GM10266 (cell line): Measurements from ENCODE around the gene OPCML.

Source experiments
- DNase-seq: peaks from one replicate; pipeline ENCODE4 v3.0.0; 2012; ENCODE audit errors: extremely low spot score
- TF ChIP-seq, protein P1 (sequence below): IDR thresholded peaks from 2 replicates; pipeline ENCODE4 v1.5.1; 2012; ENCODE audit warnings: mild to moderate bottlenecking, low read depth; ENCODE audit not compliant: control insufficient read depth, insufficient read depth; ENCODE audit errors: missing control alignments

OPCML gene

DNA sequence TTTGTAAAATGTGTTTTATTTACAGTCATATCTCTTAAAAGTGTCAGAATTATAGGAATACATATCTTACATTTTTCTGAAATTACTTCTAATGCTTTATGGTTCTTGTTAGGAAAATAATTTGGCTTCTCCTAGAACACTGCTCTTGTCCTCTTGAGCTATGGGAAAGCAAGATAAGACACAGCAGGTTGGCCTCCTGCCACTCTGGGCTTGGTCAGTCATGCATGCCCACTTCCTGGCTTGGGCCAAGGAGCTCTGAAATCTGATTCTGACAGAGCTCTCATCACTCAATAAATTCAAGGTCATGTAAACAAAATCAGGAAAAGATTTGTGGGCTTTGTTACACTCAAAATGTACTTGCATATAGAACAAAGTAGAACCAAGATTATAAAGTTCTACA, 1036.0 kb downstream of the OPCML start:
- DNase-seq = no peak
- TF ChIP-seq, protein P1, sequence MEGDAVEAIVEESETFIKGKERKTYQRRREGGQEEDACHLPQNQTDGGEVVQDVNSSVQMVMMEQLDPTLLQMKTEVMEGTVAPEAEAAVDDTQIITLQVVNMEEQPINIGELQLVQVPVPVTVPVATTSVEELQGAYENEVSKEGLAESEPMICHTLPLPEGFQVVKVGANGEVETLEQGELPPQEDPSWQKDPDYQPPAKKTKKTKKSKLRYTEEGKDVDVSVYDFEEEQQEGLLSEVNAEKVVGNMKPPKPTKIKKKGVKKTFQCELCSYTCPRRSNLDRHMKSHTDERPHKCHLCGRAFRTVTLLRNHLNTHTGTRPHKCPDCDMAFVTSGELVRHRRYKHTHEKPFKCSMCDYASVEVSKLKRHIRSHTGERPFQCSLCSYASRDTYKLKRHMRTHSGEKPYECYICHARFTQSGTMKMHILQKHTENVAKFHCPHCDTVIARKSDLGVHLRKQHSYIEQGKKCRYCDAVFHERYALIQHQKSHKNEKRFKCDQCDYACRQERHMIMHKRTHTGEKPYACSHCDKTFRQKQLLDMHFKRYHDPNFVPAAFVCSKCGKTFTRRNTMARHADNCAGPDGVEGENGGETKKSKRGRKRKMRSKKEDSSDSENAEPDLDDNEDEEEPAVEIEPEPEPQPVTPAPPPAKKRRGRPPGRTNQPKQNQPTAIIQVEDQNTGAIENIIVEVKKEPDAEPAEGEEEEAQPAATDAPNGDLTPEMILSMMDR = no peak

DNA sequence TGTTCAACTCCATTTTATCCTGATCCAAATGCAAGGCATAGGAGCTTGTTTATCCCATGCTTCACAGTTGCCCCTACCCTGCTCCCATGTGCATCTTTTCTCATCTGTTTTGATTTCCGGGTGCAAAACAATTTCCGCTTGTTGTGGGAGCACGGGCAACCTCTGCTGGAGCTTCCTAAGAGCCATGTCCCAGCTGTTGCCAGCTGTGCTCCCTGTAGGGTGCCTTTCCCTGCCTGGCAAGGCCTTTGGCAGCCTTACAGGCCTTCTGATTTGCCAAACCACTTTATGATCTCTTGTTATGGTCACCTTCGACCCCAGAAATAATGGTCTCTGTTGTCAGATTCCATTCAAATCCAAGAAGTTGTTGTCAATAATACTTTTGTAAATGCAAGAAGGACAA, 1038.5 kb downstream of the OPCML start:
- DNase-seq = no peak
- TF ChIP-seq, protein P1 = no peak

DNA sequence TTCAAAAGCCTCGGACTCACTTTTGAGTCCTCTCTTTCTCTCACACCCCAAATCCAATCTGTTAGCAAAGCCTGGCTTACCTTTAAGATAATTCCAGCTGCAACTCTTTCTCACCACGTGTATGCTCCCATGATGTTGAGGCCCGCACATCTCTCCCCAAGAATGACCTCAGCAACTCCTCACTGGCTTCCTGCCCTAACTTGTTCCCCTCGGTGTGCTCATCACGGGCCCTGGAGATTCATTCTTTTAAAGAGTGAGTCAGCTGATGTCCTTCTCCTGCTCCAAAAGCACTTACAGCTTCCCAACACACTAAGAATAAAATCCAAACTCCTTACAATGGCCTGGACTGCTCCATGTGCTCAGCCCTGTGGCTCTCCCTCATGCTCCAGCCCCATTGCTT, 1041.3 kb downstream of the OPCML start:
- TF ChIP-seq, protein P1 = no peak
- no peak for DNase-seq

DNA sequence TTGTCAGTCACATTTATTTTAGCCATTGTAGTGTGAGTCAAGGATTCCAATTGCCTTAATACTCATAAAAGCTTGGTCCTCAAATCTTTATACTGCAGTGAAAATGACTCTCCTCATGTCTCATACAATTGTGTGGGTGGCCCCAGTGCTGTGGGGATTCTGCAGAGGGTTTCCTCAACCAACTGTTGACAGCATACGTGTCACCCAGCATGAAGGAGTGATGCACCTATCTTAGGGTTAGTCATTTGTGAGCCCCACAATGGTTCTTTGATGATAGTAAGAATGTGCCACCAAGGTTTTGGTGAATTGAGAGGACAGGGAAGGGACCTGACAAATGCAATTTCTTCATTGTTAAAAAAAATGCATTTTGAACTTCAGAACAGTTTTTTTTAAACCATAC, 1046.2 kb downstream of the OPCML start:
- no peak for DNase-seq
- TF ChIP-seq, protein P1 = no peak

DNA sequence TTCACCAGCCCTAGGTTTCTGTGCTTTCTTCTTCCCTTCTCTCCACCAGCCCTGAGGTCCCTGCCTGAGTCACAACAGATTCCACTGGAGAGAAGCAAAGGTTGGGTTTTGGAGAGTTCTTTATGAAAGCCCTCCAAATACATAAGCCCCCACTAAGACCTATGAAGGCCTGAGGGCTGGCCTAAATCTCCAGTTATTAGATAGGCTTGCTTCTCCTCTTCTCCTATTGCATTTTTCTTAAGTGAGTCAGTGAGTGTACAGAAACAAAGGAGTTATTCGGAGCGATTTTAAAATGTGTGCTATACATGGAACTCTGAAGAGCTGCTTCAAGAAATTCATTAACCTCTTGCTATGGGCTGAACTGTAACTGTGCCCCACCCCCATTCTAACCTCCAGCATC, 1057.3 kb downstream of the OPCML start:
- DNase-seq = no peak
- TF ChIP-seq, protein P1 = no peak

DNA sequence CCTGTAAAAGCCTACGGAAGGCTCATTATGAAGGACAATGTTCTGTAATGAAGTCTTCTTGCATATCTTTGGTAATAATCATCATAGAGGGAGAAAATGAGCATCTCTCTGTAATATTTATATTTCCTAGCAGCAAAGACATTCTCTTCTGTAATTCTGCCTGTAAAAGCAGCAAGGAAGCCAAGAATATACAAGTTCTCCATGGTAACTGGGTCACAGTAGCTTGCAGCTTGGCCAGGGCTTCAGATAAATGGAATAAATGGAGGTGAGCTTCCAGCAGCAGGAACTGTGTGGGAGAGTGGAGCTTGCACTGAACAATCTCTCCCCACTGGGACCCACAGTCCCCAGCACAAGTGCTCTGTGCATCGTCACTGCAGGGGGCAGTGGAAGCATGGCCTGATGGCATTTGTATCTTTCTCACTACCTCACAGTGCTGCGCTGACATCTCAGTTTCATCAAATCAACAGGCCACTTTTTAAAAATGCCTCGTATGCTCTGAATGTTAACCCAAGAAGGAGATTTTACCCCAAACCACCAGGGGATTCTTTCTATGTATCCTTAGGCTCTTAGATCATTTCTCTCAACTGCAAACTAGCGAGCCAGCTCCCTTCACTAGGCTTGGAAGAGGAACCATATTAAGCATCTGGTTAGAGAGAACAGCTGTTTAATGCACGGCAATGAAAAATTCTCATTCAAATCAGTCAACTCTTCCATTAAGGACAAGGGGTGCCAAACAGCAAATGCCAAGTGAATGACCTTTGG, 1059.7 kb downstream of the OPCML start:
- no peak for DNase-seq
- TF ChIP-seq, protein P1 = no peak

DNA sequence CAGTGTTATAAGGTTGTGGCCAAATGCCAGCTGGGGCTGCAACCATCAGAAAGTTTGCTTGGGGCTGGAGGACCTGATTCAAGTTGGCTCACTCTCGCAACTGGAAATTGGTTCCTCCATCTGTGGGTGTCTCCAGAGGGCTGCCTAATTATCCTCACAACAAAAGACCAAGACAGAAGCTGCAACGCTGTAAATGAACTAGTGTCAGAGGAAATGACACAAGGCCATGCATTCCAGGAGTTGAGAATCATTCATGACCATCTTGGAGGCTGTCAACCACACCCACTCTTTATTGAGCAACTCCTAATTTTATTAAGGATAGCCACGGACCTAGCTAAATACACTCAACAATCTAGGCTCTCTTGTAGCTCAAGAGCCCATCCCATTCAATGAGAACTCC, 1060.8 kb downstream of the OPCML start:
- TF ChIP-seq, protein P1 = no peak
- DNase-seq = no peak
